HG02678 (cell line): Measurements from ENCODE around the gene CYP4F2.
"Not testable (repeated sequence)": the region's sequence is repeated elsewhere in the genome, so short reads cannot be mapped to it uniquely, and the experiment has no call there.

Experiments
- ATAC-seq: cut with Tn5 transposase; IDR thresholded peaks from one replicate; pipeline ENCODE4 v1.9.1; 2021; ENCODE audit warnings: mild to moderate bottlenecking, moderate library complexity; ENCODE audit not compliant: unreplicated experiment

CYP4F2 gene

GRCh38 chr19:15897738-15898276, at the start of gene CYP4F2:
Gene CYP4F2, minus strand, starts transcription at chr19:15898074. Its CDS starts 463 bp downstream, at chr19:15897611.
- no peak for ATAC-seq

GRCh38 chr19:15945301-15945700, 47.4 kb upstream of the CYP4F2 start:
- ATAC-seq, result no peak

GRCh38 chr19:15944401-15944800, 46.5 kb upstream of the CYP4F2 start:
- ATAC-seq, result no peak

- no peak for ATAC-seq
Observed at GRCh38 chr19:15937771-15938170, 39.9 kb upstream of the CYP4F2 start.

DNA sequence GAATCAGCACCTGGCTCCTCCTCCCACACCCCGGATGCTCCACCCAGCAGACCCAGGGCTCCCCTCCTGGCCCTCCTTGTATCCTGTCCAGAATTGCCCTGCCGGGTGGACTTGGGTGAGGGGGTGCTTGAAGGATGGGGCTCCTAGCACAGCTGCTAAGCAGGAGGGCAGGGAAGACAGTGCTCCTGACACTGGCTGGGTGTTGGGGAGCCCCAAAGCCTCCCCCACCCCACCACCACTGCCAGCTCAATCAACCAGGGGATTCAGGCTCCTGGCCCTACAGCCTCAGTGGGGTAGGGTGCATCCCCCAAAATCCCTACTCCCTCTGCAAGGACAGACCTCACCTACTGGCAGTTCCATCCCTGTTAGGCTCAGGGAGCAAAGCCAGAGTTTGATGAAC, 39.1 kb upstream of the CYP4F2 start:
- no peak for ATAC-seq

GRCh38 chr19:15936173-15936572, 38.3 kb upstream of the CYP4F2 start:
- ATAC-seq, result no peak

- ATAC-seq, result no peak
Observed at GRCh38 chr19:15935167-15935702, 37.4 kb upstream of the CYP4F2 start.

- ATAC-seq, result no peak
Observed at GRCh38 chr19:15934332-15935078, 36.6 kb upstream of the CYP4F2 start, which contains the start of gene CYP4F11. Gene CYP4F11, minus strand, starts transcription at chr19:15934529. Its CDS starts 121 bp downstream, at chr19:15934408.

DNA sequence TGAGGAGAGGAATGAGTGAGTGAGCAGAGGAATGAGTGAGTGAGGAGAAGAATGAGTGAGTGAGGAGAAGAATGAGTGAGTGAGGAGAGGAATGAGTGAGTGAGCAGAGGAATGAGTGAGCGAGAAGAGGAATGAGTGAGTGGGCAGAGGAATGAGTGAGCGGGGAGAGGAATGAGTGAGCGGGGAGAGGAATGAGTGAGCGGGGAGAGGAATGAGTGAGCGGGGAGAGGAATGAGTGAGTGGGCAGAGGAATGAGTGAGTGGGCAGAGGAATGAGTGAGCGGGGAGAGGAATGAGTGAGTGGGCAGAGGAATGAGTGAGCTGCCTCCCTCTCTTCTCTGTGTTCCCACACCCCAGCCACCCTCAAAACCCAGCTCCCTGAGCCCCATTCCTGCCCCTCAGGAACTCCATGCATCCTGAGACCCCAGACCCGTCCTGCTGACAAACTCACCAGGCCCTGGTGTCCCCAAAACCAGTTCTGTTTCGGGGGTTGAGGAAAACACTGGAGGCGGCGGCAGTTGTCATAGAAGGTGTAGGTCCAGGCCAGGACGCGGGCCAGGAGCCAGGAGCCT, 36.0 kb upstream of the CYP4F2 start:
- not testable (repeated sequence) for ATAC-seq

DNA sequence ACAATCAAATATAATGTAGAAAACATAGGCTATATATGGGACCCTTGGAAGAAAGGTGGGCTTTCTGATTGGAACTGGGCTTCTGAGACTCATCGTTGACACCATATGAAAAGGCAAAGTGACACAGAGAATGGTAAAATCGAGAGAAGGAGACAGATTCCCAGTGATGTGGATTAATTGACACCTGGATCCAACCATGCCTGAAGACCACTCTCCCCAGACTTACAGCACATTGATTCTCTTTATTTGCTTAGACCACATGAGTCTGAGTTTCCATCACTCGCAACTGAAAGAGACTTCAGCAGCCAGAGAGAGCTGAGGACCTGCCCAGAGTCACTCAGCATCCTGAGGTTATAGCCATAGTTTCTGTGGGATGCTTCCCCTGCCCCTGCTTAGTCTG, 30.4 kb upstream of the CYP4F2 start:
- no peak for ATAC-seq

DNA sequence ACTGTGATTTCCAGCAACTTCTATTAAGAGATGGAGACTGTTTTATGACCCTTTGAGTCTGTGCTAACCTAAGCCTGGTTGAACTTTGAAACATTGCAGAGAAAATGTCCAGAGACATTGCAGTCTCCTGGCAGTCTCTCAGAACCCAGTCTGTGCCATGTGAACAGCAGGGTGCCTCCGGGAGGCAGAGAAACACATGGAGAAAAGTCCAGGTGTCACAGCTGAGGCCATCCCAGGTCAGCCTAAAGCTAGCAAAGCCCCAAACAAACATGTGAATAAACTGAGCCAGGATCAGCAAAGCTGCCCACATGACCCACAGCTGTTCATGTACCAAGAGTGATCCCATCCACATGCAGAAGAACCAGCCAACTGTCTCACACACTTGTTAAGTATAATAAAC, 28.6 kb upstream of the CYP4F2 start:
- ATAC-seq, result no peak

GRCh38 chr19:15923702-15924101, 25.8 kb upstream of the CYP4F2 start:
- no peak for ATAC-seq

- no peak for ATAC-seq
Observed at GRCh38 chr19:15922021-15922420, 24.1 kb upstream of the CYP4F2 start.

DNA sequence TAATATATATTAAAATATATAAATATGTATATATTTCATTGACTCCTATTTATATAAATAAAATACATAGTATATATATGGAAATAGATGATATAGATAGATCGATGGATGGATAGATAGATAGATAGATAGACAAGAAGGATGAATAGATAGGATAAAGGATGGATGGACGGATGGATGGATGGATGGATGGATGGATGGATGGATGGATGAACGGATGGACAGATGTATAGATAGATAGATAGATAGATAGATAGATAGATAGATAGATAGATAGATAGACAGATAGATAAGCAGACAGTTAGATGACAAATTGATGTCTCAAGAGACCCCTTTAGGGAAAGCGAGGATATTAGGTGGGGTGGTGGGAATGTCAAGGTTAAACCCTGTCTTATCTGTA, 21.4 kb upstream of the CYP4F2 start:
- no peak for ATAC-seq

DNA sequence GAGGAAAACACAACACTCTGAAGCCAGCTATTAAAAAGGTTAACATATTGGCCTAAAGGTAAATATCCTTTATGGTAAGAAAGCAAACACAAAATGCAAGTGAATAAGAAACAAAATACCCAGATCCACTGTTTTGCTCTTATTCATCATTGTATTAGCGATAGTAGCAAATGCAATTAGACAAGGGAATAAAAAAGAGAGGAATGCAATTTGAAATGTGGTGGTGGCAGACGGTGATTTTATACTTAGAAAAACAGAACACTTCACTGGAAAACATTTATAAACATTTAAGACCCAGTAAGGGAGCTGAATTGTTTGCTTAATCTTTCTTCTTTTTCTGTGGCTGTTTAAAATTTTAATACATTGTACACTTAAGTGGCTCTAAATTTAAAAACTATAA, 17.2 kb upstream of the CYP4F2 start:
- ATAC-seq, result no peak

DNA sequence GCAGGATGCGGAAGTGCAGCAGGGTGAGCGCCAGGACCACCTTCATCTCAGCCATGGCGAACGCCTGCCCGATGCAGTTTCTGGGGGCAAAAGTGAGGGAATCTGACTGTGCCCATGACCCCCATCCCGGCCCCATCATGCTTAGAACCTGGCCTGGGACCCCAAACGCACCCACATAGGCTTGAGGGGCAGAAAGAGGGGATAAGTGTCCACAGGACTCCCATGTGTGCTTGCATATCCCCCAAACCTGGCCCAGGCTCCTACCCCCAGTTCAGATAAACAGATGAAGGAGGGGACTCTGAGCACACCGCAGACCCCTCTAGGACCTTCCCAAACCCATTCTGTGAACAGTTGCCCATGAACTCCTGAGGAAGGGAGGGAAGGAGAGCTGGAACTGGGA, 16.0 kb upstream of the CYP4F2 start:
- no peak for ATAC-seq

DNA sequence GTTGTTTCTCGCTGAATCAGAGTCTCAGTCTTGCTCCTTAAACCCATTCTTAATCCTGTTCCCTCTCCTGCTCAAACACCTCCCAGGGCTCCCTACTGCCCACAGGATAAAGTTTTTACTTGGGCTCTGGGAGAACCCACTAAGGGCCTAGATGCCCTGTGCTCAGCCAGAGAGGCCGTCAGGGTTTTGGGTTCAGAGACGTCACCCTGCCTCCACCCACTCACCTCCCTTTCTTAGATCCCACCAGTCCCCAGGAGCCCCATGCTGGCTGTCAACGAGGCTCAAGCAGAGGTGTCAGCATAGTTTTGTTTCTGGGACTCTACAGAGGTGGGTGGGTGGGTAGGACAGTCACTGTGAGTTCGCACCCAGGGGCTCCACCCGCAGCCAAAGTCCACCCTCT, 15.5 kb upstream of the CYP4F2 start:
- ATAC-seq, result no peak

DNA sequence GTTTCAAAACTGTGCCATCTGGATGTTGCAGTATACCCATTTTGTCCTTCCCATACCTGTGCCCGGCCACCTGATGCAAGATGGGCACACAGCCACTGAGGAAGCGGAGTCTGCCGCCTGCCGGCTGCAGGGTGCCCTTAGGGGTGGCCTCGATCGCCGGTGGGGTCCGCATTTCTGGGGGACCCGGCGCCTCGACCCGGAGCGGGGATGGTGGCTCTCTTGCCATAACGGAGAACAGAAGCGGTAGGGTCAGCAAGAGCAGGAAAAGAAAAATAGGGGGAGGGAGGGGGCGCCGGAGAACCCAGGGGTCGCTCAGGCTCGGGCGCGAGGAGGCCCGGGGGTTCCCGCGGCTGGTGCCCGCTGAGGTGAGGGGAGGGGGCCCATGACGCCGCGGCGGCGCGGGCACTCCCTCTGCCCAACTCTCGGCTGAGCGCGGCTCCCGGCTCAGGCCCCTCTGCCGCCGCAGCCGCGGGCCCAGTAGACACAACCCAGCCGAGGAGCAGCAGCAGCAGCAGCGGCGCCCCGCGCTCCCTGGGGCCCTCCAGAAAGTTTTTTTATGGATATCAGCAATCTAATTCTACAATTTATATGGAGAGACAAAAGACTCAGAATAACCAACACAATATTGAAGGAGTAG, 13.8 kb upstream of the CYP4F2 start:
- ATAC-seq, result no peak

GRCh38 chr19:15905026-15905425, 7.2 kb upstream of the CYP4F2 start:
- ATAC-seq, result no peak

DNA sequence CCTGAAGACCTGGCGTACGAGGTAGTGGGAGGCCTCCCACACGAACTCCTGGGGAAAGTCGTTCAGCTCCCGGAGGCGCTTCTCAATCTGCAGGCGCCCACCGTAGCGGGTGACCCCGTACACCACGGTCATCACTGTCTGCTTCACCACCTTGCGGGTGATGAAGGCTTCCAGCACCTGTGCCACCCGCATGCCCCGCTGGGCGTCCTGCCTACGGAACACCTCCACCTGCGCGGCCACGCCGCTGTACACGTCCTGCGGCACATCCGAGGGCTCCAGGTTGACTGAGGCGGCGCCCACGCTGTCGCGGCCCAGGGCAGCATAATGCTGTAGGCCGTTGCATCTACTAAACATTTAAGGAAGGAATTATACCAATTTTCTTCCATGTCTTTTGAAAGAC, 5.0 kb upstream of the CYP4F2 start:
- not testable (repeated sequence) for ATAC-seq

- ATAC-seq, result no peak
Observed at GRCh38 chr19:15902254-15902653, 4.4 kb upstream of the CYP4F2 start.

- no peak for ATAC-seq
Observed at GRCh38 chr19:15900504-15900903, 2.6 kb upstream of the CYP4F2 start.
